ENCODE data around the gene TBX1.

GRCh38 chr22:19802894-19803735 lies 42.5 kb downstream of the TBX1 start:
- TF ChIP-seq POLR2A (IDR thresholded peaks at IDR 0.05; ENCODE audit: control extremely low read depth in 1 of 2, low read depth in 2 of 2, low read length in 2 of 2) (no peak), RAD21 (IDR thresholded peaks at IDR 0.05 in 1 of 2, conservative IDR thresholded peaks at IDR 0.05 in 1 of 2; ENCODE audit: low read depth in 2 of 2, low read length in 2 of 2) (no peak), POLR2AphosphoS5 (IDR thresholded peaks at IDR 0.05; ENCODE audit: low read depth, low read length) (no peak), RNF2 (IDR thresholded peaks at IDR 0.05; ENCODE audit: borderline replicate concordance, low read depth, low read length, missing control alignments, poor library complexity, severe bottlenecking) (no peak), EP300 (IDR thresholded peaks at IDR 0.05; ENCODE audit: borderline replicate concordance in 1 of 2, low read depth in 2 of 2, low read length in 2 of 2) (no peak), JUN (IDR thresholded peaks at IDR 0.05; ENCODE audit: low read depth, low read length) (no peak)
- TF ChIP-seq, protein P1, sequence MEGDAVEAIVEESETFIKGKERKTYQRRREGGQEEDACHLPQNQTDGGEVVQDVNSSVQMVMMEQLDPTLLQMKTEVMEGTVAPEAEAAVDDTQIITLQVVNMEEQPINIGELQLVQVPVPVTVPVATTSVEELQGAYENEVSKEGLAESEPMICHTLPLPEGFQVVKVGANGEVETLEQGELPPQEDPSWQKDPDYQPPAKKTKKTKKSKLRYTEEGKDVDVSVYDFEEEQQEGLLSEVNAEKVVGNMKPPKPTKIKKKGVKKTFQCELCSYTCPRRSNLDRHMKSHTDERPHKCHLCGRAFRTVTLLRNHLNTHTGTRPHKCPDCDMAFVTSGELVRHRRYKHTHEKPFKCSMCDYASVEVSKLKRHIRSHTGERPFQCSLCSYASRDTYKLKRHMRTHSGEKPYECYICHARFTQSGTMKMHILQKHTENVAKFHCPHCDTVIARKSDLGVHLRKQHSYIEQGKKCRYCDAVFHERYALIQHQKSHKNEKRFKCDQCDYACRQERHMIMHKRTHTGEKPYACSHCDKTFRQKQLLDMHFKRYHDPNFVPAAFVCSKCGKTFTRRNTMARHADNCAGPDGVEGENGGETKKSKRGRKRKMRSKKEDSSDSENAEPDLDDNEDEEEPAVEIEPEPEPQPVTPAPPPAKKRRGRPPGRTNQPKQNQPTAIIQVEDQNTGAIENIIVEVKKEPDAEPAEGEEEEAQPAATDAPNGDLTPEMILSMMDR (IDR thresholded peaks at IDR 0.05; ENCODE audit: control extremely low read depth in 1 of 3, insufficient read depth in 1 of 3, low read depth in 1 of 3, low read length in 3 of 3) = no peak
- TF ChIP-seq, protein P2, sequence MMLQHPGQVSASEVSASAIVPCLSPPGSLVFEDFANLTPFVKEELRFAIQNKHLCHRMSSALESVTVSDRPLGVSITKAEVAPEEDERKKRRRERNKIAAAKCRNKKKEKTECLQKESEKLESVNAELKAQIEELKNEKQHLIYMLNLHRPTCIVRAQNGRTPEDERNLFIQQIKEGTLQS (IDR thresholded peaks at IDR 0.05; ENCODE audit: insufficient read depth, low read depth, low read length) = no peak
